Activated CD4-positive, CD25-positive, alpha-beta regulatory T cell treated with anti-CD3 and anti-CD28 coated beads, Interleukin-2, amount 50 U/mL, for 24 hours (primary cell): ENCODE data around the gene NR1H2.
A peak's percentile ranks its signal among the peaks of the same experiment; 100 is the strongest.
"Not testable (repeated sequence)": the region's sequence is repeated elsewhere in the genome, so short reads cannot be mapped to it uniquely, and the experiment has no call there.

Experiments used
- ATAC-seq, 2 donors: fragments of 150-1000 bp; cut with Tn5 transposase; one replicate each; pipeline ENCODE4 v1.10.0; 2021; ENCODE audit warnings: mild to moderate bottlenecking in 1 of 2, moderate library complexity in 1 of 2

The NR1H2 gene

DNA sequence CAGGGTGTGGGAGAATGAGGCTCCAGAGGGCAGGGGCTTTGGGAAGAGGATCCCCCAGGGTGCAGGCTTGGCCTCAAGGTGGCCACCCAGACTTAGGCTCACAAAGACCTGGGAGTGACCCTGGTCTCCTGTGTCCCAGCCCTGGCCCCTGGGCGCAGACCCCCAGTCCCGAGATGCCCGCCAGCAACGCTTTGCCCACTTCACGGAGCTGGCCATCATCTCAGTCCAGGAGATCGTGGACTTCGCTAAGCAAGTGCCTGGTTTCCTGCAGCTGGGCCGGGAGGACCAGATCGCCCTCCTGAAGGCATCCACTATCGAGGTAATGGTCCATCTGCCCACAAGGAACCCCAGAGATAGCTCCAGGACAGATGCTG is 2.6 kb downstream of the NR1H2 start:
- no peak for ATAC-seq

DNA sequence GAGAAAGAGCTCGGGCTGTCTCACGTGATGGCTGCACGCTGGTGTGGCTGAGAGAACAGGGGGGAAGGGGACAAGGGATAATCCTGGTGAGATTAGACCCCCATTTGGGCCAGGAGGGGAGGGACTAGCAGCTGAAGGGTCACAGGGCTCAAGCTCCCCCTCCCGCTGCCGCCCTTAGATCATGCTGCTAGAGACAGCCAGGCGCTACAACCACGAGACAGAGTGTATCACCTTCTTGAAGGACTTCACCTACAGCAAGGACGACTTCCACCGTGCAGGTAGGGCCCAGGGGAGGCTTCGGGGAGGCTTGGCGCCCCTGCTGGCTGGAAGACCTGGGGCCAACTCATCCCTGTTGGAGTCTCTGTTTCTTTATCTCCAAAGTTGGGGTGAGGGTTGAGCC is 3.3 kb downstream of the NR1H2 start:
- no peak for ATAC-seq

DNA sequence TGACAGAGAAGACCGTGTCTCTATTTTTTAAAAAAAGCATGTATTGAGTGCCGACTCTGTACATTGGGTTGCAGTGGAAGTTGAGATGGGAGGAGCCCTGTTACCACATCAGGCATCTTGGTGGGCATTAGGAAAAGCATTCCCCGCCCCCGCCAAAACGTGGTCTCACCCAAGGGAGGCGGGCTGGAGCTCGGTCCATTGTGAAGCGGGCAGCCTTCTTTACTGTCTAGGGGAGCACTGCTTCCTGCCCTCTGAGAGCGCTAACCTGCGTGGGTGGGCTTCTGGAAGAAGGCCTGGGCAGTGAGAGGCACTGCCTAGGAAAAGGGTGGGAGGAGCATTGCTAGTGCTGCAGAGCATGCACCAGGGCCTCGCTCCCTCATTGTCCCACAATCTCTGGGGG is 3.9 kb downstream of the NR1H2 start:
- no peak for ATAC-seq

DNA sequence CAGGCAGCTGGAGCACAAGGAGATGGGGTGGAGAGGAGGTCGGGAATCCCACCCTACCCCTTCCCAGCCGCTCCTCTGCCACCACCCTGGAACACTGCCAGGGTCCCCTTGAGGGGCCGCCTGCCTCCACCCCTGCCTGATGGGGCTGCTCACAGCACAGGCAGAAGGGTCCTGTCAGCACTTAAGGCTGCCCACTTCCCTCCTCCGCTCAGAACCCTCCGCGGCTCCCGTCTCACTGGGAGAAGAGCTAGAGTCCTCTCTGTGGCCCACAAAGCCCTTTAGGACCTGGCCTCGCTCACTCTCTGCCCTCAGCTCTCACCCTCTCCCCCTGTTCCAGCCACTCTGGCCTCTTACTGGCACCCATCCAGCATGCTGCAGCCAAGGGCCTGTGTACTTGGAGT is 4.5 kb downstream of the NR1H2 start:
- no peak for ATAC-seq

DNA sequence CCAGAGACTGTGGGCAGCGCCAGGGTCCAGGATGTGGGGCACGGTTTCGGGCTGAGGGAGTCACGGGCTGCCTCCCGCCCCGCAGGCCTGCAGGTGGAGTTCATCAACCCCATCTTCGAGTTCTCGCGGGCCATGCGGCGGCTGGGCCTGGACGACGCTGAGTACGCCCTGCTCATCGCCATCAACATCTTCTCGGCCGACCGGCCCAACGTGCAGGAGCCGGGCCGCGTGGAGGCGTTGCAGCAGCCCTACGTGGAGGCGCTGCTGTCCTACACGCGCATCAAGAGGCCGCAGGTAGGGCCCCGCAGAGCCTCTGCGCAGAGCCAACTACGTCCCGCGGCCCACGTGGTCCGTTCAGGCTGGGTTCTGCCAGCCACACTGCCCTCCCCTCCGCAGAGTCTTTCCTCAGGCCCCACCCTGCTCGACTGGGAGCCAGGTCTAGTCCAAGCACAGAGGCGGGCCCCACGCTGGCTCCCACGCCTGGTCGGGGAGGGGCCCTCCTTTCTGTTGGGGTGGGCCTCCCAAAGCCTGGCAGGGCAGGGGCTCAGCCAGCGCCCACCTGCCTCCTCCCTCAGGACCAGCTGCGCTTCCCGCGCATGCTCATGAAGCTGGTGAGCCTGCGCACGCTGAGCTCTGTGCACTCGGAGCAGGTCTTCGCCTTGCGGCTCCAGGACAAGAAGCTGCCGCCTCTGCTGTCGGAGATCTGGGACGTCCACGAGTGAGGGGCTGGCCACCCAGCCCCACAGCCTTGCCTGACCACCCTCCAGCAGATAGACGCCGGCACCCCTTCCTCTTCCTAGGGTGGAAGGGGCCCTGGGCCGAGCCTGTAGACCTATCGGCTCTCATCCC is 5.8 kb downstream of the NR1H2 start:
- ATAC-seq, result no peak

DNA sequence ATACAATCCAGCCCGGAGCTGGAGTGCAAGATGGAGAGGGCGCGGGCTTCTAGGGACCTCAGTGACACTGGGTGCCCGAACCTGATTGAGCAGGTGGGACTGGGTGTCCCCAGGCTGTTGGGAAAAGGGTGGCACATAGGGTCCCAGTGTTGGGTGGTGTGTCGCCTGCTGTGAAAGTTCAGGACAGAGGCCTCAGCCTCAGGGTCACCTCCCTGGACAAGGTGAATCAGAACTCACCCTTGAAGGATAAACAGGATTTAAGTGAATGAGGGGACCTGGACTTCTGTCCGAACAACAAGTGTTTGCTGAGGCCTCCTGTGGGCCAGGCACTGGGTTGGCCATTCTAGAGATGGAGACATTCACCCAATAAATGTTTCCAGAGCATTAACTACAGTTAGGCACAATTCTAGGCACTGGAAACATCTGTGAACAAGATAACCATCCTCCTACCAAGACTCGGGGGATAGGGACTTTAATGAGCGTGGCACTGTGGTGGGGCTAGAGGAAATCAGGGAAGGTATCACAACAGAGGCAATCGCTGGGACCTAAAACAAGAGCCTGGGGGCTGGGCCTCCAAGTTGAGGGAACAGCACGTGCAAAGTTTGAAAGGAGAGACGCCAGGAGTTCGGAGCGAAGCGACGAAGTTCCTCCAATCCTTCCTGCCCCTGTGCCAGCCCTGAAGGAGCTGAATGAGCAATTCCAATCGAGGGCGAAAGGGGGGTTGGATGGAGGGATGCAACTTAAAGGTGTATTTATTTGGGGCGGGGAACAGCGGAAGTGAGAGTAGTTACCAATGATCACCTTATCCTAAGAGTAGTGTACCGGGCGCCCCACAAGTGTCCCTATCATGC is 7.0 kb downstream of the NR1H2 start:
- peak in 1 of 2 donors; percentile 6 for ATAC-seq

DNA sequence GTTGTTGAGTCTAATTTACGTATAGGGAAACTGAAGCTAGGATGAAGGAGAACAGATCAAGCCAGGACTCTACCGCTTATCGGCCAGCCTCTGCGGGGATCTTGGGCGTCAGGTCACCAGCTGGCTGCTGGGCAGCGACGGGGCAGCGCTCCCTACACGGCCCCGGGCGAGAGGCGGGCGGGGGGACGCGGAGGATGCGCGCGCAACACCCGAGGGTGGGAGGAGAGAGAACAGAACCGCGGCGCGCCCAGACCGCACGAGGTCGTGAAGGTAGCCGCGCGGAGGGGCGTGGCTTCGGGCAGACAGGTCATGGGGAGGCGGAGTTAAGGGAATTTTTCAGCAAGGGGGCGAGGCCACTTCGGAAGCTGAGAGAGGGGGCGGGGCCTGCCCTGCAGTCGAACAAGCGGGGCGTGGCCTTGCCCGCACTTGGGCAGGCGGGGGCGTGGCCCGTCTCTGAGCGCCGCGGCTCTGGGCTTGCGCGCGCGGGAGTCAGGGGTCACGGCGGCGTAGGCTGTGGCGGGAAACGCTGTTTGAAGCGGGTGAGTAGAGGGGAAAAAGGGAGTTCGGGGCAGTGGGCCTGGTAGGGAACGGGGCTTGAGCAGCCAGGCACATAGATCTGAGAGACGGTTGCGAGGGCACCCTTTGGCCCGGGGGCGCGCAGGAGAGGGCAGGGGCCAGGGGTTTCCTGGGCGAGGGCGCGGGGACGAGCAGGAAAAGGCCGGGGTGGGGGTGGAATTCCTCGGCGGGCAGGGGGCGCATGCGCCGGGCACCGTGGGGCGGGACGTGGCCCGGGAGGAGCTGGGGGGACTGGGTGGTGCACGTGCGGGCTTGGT is 7.8 kb downstream of the NR1H2 start, which contains the start of gene POLD1:
Gene POLD1 (plus strand): TSS at position 496 of the 833 bp plus-strand sequence. CDS start 14,505 bp downstream, outside the sequence.
- peak; percentile 85 to 87 for ATAC-seq

DNA sequence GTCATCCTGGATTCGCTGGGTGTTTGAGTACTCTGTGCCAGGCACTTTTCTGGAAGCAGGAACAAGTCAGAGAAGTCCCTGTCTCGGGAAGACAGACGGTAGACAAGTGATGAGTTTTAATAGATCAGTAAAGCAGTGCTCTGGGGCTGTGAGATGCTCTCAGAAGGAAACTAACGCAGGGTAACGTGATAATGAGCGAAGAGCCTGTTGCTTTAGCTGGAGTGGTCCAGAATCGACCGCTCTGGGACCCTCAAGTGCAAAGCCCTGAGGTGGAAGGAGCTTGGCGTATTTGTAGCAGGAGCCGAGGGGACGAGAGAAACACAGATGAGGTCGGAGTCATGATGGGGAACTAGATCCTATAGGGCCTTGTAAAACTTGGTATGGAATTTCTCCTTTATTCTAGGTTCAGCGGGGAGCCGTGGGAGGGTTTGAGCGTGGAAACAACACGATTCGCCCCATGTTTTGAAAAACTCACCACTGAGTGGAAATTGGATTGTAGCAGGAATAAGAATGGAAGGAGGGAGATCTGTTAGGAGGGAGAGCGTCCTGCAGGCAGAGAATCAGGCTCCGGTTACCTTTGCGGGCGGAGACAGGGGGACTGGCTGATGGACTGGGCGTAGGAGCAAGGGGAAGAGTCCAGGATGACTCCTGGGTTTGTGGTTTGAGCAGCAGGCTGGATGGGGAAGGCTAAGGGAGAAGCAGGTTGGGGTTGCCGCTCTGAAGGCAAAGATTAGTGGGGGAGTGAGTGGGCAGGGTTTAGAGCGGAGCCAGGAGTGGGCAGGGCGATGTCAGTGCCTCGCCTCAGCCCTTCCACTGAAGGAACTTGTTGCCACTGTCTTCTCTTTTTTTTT is 8.7 kb downstream of the NR1H2 start:
- ATAC-seq, result no peak

DNA sequence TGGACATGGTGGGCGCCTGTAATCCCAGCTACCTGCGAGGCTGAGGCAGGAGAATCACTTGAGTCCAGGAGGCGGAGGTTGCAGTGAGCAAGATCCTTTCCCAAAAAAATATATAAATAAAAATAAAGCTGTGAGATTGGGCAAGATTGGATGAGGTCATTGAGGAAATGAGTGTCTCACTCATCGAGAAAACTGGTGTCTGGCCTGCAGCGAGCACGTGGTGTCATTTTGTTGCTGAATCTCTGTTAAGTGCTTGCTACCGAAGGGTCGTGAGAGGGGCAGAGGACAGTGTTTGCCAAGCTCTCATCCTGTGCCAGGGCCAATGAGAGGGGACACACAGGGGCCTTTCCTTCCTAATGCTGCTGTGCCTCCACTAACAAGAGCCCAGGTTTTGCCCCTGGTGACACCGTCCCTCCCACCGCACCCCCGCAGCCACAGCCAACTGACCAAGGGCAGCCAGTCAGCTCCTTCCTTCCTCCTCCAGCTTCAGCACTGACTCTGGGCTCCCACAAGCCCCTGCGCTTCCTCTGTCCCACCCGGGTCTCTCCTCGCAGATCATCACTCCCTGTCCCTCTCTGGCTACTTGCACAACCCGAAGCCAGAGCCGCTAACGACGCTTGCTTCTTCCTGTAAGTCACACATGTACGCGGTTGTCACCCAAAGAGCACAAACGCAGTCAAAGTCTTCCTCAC is 11.1 kb downstream of the NR1H2 start:
- no peak for ATAC-seq

DNA sequence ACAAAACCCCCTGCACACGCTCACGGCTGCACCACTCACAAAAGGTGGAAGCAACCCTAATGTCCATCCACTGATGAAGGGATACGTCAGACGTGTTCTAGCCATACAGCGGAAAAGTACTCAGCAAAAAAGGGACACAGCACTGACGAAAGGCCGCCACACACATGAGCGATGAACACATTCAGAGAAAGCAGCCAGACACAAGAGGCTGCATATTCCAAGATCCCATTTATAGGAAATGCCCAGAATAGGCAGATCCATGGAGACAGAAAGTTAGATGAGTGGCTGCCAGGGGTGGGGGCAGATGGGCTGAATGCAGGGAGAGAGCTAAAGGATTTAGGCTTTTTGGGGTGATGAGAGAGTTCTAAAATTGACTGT is 11.6 kb downstream of the NR1H2 start:
- ATAC-seq, result no peak

DNA sequence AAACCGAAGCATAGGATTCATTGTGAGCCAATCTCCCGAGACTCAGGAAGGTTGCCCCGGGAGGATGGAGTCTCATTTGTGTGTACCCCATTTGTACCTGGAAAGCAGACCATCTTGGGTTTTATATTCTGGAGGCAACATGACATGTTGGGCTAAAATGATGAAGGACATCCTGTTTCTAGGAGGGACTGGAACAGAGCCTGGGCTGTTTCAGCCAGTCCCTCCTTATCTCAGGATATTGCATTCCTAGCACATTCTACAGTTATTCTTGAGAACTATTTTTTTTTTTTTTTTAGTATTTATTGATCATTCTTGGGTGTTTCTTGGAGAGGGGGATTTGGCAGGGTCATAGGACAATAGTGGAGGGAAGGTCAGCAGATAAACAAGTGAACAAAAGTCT is 14.0 kb downstream of the NR1H2 start:
- not testable (repeated sequence) for ATAC-seq

DNA sequence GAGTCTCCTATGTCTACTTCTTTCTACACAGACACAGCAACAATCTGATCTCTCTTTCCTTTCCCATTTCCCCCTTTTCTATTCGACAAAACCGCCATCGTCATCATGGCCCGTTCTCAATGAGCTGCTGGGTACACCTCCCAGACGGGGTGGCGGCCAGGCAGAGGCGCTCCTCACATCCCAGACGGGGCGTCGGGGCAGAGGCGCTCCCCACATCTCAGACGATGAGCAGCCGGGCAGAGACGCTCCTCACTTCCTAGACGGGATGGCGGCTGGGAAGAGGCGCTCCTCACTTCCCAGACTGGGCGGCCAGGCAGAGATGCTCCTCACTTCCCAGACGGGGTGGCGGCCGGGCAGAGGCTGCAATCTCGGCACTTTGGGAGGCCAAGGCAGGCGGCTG is 14.7 kb downstream of the NR1H2 start:
- ATAC-seq, result not testable (repeated sequence)

DNA sequence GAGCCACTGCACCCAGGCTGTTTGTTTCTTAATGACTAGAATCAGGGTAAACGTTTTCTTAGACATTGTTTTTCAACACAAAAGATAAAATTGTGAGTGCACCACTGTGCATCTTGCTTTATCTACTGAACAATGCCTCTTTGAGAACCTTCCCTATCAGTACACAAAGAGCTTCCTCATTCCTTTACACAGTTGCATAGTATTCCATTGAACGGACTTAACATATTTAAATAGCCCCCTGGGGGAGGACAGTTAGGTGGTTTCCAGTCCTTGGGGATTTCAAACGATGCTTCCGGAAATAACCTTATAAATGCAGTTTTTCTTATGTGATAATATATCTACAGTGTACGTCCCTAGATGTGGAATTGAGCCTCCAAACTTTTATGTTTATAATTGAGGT is 16.5 kb downstream of the NR1H2 start:
- no peak for ATAC-seq

DNA sequence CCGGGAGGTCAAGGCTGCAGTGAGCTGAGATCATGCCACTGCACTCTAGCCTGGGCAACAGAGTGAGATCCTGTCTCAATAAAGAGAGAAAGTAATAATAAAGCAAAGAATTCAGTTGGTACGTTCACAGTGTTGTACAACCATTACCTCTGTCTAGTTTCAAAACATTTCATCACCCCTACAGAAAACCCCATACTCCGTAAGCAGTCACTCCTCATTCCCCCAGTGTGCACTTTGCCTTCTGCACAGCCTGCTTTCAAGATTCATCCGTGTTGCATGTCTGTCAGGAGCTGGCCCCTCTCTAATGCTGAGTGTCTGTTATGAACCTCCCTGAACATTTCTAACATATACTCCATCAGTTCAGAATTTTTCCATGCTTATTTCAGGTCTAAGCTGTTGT is 17.3 kb downstream of the NR1H2 start:
- no peak for ATAC-seq

DNA sequence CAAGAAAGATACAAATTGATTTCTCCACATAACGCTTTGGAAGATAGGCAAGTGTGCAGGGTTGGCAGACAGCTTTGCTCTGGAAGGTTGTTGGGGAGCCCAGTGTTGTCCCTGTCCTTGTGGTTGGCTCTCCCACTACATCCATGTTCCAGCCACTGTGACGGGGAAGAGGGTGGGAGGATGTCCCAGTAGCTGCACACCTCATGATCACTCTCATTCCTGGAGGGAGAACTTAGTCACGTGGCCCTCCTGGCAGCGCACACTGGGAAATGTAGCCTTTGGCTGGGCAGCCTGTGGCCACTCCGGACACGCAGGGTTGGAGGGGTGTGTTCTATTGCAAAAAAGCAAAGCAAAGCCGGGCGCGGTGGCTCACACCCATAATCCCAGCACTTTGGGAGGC is 17.8 kb downstream of the NR1H2 start:
- no peak for ATAC-seq

DNA sequence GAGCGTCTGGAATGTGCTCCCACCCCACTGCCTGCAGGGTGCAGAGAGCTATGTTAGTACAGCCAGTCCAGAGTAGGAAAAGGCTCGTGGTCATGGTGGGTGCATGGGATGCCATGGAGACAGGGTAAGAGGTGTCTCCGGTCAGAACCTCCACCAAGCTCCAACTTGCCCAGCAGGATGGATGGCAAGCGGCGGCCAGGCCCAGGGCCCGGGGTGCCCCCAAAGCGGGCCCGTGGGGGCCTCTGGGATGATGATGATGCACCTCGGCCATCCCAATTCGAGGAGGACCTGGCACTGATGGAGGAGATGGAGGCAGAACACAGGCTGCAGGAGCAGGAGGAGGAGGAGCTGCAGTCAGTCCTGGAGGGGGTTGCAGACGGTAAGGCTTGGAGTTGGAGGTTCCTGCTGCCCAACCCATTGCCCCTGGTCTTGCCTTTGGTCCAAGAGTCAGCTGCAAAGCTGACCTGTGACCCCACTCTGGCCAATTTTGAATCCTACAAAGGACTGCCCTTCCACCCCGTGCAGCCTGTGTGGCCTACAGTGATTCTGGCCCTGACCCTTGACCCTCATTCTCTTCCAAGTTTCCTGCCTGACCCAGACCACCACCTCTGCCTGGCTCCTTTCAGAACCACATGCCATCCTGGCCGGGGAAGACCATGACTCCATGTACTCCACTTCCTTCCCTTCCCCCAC is 22.6 kb downstream of the NR1H2 start:
- ATAC-seq, result no peak

DNA sequence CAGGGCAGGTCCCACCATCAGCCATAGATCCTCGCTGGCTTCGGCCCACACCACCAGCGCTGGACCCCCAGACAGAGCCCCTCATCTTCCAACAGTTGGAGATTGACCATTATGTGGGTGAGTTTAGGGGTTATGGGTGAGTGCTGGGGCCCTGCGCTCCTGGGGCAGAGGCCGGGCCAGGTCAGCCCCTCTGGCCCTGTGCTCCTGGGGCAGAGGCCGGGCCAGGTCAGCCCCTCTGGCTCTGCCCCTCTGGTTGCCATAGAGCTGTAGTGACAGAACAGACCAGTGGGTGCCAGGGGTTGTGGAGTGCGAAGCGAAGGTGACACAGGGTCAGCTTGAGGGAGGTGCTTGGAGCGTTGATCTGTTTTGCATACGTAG is 23.1 kb downstream of the NR1H2 start:
- ATAC-seq, result no peak

DNA sequence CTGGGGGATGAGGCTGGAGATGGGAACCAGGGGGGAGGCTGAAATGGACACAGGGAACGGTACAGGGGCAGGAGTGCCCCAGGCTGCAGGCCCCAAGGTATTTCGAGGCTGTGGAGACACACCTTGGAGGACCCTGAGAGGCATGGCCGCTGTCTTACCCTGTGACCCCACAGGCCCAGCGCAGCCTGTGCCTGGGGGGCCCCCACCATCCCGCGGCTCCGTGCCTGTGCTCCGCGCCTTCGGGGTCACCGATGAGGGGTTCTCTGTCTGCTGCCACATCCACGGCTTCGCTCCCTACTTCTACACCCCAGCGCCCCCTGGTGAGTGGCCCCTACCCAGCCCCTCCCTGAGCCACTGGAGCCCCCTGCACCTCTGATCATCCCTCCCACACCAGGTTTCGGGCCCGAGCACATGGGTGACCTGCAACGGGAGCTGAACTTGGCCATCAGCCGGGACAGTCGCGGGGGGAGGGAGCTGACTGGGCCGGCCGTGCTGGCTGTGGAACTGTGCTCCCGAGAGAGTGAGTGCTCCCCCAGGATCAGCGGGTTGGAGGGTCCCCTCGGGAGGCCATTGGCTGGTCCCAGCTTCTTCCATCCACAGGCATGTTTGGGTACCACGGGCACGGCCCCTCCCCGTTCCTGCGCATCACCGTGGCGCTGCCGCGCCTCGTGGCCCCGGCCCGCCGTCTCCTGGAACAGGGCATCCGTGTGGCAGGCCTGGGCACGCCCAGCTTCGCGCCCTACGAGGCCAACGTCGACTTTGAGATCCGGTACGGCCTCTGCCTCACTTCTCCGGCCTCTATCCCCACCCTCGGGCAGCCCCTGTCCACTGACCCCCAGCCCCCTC is 25.6 kb downstream of the NR1H2 start:
- ATAC-seq, result no peak

DNA sequence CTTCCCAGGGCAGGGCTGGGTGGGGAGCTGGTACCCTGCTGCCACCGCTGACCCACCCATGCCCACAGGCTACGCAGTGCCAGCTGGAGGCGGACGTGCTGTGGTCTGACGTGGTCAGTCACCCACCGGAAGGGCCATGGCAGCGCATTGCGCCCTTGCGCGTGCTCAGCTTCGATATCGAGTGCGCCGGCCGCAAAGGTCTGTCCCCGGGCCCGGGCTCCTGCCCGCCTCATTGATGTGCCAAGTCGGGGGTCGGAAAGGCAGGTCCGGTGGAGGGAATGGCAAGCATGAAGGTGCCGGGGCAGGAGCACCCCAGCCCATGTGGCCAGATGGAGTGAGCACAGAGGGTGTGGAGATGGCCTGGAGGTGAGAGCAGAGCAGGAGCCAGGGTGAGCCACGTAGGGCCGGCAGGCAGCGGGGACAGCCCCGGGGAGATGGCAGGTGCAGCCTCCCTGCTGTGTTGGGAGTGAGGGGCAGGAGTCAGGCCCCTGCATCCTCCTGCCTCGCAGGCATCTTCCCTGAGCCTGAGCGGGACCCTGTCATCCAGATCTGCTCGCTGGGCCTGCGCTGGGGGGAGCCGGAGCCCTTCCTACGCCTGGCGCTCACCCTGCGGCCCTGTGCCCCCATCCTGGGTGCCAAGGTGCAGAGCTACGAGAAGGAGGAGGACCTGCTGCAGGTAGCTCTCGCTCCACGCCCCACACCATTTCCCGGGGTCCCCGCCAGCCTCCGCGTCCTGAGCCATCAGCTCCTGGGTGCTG is 26.5 kb downstream of the NR1H2 start:
- ATAC-seq, result no peak
